SHP77 (cell line): Measurements from ENCODE around the gene BEGAIN.
A peak's percentile ranks its signal among the peaks of the same experiment; 100 is the strongest.

ENCODE experiments used
- DNase-seq, 2 experiments: peaks; one replicate each; lab custom pipeline; 2025; lab: John Stamatoyannopoulos, UW

Gene BEGAIN, protein sequence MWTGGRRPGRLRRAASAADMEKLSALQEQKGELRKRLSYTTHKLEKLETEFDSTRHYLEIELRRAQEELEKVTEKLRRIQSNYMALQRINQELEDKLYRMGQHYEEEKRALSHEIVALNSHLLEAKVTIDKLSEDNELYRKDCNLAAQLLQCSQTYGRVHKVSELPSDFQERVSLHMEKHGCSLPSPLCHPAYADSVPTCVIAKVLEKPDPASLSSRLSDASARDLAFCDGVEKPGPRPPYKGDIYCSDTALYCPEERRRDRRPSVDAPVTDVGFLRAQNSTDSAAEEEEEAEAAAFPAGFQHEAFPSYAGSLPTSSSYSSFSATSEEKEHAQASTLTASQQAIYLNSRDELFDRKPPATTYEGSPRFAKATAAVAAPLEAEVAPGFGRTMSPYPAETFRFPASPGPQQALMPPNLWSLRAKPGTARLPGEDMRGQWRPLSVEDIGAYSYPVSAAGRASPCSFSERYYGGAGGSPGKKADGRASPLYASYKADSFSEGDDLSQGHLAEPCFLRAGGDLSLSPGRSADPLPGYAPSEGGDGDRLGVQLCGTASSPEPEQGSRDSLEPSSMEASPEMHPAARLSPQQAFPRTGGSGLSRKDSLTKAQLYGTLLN

DNA sequence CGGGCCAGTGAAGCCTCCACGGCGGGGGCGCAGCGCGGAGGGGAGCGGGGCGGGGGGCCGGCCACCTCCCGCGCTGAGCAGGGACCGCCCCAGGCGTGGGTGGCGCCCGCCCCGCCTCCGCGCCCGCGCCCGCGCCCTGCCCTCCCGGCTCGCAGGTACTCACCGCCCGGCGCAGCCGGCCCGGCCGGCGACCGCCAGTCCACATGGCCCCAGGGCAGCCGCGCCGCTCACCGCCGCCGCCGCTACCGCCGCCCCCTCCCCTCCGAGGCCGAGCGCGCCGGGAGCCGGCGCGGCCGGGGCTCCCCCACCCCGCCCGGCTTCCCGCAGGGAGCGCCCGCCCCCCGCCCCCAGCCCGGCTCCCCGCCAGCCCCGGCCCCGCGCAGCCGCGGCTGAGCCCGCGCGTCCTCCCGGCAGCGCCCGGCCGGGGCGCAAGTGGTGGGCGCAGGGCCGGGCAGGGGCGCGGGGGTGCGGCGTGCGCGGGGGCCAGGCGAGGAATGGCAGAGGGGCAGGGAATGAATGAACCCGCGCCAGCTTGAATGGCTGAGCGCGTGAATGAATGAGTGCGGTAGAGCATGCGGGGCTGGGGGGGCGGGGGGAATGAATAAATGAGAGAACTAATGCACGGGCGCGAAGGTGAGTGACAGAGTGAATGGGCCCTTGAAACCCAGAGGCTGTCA, at the start of gene BEGAIN:
Gene BEGAIN (minus strand): TSS at position 332 of the 677 bp plus-strand sequence. CDS start 127 bp downstream, at position 205.
- DNase-seq, result no peak

DNA sequence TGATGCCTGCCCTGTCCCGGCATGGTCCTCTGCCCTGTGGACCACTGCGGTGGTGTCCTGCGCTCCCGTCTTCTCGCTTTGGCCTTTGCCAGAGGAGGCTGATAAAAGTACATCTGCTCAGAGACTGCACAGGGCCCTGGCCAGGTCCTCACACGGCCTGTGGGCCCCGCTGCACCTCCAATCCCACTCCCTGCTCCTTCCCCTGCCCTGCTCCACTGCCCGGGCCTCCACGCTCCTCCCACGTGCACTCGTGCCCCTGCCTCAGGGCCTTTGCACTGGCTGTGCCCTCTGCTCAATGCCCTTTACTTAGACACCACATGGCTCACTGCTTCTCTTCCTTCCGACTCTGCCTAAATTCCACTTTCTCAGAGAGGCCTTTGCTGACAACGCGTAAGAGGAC, 49.3 kb upstream of the BEGAIN start:
- no peak for DNase-seq

DNA sequence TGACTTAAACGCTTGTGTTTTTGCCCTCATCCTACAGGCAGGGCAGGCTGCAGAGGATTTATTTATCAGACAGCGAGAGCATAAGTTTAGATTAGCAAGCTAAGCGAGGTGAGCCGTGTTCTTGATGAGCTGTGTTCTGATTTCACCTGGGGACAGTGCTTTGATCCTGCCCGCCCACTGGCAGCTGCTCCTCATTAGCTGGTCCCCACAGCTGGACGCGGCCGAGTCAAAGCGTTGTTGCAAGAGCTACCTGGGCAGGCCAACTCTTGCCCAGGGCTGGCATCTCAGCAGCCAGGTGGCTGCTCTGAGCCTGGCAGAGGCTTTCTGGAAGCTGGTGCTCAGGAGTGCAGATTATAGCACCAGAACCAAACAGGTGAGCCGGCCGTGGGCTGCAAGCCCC, 46.8 kb upstream of the BEGAIN start:
- DNase-seq, result no peak

DNA sequence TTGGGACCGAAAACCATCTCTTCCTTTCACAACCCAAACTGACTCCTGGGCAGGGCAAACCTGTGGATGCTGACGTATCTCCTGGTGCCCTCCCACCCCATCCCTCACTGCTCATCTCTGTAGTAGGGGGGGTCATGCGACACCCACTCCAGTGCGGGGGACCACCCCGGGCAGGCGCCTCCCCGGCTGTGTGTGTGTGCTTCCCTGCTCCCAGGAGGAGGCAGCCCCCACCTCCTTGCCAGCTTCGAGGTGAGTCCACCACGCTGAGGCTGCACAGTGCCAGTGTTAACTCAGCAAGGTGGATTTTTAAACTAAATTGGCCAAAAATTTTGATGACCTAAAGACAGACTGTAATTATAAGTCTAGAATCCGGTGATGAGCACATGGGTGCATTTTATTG, 46.2 kb upstream of the BEGAIN start:
- DNase-seq, result no peak

DNA sequence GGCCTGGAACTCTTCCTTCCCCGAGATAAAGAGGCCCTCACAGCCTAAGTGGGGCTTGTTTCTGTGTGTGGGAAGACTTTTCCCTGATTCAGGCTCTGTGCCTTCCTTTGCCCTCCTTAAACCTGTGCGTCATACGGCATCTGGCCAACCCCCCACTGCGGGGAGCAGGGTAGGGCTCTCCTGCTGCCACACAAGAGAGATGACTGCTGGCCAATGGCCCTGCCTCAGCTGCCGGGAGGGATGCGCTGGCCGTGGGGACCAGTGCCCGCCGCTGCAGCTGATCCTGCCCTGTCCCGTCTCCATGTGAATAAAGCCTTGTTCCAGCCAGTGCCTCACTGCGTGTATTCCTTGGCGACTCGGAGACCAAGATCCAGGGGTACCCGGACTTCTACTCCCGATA, 42.5 kb upstream of the BEGAIN start:
- no peak for DNase-seq

DNA sequence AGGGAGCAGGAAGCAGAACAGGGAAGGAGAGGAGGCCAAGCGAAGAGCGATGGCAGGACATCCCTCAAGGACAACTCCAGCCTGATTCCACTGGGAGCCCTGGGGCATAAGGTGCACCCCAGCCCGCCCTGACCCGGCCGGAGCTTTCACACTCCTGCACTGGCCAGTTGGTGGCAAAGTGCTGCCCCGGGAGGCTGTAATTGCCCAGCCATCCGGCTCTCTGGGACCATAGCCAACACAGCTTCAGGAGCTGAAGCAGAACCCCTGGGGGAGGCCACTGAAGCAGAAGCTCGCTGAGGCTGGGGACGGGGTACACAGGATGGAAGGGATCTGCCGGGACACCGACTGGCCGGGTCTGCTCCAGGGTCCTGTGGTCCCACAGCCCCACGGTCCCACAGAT, 41.9 kb upstream of the BEGAIN start:
- no peak for DNase-seq

DNA sequence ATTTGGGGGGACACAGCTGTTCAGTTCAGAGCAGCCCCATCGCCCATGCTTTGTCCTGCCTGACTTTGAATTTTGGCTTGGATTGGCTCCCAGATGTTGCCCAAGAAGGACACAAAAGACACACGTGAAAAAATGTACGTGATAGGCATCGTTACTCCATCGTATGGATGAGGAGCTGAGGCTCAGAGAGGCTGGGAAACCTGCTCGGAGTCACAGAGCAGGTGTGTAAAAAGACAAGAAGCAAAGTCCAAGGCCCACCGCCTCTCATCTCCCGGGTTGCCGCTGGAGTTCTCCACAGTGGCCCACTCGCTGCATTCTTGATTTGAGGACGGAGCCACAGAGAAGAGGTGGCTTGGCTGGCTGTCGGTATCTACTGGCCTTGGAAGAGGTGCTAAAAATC, 41.0 kb upstream of the BEGAIN start:
- no peak for DNase-seq

DNA sequence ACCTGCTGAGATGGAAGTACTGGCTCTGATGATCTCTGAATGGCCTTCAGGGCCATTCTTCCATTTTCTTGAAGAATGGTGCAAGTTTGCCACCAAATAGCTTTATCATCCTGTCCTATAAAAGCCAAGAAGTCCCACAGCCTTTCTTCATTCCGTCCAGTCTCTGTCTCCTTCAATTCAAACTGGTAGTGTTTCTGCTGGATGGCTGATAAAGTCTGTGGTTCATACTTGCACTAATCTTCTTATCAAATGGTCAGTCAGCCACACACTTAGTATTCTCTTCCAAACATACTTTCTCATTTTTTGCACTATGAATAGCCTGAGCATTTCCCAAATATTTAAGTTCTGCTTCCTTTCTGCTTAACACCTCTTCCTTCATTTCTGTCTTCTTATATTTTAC, 39.4 kb upstream of the BEGAIN start:
- DNase-seq, result no peak

DNA sequence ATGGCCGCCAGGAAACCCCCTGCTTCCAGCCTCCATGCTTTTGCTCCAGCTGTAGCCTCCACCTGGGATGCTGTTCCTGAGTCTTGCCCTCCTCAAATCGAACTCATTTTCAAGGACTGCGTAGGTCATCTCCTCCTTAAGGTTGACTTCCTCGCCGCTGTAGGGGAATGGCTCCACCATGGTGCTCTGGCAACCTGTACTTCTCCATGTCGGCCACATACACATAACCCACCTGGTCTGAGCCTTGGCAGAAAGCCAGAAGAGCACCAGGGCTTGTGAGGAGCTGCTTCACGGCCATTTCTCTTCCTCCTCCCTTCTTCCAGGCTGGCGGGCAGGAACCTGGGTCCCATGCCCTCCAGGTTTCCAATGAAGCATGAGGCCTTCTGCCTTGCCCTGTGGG, 36.7 kb upstream of the BEGAIN start:
- no peak for DNase-seq

DNA sequence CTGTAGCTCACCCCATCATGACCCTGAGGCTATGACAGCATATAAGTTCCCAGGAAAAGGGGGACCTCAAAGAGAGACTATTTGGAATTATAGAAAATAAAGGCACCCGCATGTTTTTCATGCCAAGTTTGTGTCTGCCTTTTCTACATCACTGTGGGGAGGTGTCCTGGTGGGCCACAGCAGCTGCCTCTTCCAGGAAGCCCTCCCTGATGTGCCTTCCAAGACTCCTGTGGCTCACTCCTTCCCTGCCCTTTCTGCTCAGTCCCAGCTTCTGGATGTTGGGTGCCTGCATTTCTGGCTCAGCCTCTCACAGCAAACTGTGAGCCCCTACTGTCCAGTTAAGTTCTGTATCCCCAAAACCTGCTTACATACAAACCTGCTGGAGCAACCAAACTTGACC, 36.3 kb upstream of the BEGAIN start:
- no peak for DNase-seq

DNA sequence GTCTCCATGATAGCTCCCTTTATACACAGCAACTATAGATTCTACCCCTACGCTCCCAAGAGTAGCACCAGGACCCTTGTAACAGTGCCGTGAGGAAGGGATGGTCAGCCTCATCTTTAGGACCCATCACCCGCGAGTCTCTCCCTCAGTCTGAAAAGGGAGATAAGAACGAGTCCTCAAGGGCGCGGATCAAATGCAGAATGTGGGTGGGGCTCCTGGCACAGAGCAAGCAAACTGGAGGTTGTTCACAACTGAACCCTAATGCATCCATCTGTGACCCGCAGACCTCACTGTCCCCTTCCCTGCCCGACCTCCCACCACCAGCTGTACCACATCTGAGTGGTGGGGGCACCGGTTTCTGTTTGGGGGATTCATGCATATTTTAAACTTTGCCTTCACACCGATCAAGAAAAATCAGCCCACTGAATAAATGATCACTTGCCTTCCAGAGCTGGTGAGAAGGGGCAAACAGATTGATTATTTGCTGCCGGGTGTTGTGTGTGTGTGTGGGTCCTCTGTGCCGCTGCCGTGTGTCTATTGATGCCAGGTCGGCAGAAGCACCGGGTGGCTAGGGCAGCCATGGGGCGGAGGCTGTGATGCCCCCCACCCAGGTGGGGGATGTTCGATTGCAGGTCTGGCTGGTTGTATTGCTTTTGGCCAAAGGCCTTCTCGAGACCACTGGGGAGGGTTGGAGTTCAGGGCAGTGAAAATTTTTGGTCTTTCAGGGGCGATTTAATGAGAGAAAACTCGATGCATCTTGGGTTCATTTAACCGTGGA, 35.7 kb upstream of the BEGAIN start:
- no peak for DNase-seq

DNA sequence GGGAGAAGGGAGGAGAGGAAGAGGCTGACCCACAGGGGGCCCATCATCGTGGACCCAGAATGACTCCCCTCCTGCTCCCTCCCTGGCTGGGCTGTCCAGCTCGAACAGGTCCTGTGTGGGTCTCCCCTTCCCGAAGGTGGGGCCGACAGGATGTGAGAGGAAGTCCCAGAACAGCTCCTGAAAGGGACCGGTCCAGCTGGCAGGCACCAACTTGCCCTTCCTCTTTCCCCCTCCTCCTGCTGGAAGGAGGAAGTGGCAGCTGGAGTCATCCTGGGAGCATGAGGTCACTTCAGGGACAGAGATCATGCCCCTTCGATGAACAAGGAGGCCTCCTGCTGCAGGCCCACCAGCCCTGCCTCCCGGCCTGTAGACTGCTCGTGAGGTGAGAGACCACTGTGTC, 35.0 kb upstream of the BEGAIN start:
- DNase-seq, result no peak

DNA sequence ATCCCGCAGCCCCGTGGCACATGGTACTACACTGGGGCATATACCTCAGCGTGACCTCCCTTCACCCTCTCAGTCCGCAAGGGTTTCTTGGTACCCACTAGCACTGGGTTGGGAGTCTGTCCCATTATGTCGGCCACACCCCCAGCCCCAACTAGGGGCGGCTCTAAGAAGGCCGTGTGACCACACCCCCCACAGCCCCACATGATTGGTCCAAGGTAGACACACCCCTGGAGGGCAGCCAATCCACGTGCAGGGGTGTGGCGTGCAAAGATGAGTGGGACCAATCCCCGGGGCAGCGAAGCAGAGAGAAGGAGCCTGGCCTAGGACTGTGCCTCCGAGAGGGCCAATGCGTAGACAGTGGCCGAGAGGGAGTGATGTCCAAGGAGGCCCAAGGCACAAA, 34.6 kb upstream of the BEGAIN start:
- no peak for DNase-seq

DNA sequence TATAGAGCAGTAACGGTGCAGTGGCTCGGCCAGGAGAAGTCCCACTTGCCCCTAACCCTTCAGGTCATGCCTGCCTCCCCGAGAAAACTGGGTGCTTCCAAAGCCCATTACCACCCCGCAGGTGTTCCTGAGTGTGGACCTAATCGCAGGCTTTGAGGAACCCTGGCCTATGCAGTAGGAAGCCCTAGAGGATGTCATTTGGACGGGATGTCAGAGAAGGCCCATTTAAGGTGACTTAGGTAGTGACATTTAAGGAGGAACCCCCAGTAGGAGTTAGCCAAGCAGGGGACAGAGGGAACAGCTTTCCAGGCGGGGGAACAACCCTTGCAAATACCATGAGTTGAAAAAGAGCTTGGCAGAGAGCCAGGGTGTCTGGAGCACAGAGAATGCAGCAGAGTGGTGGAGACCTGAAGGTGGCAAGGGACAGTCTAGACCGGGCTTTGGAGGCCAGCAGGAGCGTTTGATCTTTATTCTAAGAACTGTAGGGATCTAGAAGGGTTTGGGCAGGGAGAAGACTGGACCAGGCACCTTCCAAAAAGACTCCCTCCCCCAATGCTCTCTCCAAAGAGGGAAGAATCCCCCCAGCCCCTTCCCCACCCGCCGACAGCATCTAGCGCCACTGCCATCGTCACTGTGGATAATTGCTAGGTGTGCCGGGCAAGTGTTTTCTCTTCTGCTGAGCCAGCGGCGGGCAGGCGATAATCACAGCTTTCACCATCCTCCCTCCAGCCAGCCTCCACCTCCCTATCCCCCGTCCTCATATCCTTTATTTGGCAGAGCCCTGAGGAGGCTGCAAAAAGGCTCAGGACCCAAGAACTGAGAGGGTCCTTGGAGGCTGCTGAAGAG, 33.3 kb upstream of the BEGAIN start:
- DNase-seq, result peak in 1 of 2 experiments; percentile 20

DNA sequence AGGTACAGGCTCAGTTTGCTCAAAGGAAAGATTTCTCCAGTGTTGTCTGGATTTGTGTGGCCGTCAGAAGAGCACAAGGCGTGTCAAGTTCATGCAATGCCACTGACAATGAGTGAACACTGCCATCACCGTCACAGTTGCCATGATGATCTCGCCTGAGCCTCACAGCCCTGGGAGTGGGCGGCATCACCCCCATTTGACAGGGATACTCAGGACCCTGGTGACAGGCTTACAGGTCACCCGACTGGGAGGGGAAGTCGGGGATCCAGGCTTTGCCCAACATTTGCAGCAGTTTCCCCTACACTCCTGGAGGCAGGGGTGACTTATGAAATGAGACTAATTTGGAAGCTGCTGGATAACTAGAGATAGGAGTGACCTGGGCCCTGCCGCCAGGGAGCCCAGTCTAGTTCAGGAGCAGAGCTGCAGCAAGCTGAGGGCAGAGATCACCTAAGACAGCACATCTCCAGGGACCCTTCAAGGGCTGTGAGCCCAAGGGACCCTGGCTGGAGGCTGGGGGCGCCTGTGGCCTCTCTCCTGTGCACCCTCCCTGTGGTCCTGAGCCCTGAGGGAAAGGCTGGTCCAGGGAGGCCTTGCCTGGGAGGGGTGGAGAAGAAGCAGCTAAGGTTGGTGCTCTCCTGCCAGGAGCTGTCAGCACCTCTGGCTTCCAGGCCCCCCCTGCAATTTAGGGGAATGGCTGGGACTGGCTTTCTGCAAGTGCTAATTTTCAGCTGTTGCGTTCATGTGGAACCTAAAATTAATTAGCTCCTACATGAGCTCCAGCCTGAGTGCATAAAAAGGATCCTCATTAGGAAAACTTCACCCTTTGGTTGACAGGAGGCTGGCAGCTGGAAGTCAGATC, 32.4 kb upstream of the BEGAIN start:
- no peak for DNase-seq

DNA sequence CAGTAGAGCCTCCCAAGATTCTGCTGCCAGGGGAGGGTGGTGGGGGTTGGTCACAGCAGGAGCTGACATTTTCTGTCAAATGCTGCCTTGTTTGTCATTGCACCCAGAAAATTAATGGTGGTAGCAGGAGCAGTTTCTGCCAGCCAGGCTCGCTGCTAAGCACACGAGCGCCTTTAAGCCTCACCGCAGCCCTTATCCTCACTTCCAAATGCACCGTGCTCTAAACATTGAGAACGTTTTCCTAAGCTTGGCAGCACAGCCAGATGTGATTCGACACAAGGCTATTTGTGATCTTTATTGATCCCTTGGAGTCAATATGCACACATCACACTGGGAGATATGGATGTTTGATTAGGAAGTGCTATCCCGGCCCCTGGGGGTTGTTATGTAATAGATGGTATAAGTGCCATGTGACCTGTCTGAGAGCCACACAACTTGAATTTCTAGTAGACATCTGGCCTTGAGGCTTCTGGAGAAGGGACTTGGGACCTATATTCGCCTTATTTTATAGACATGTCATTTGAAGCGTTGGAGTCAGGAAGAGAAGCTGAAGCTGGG, 31.6 kb upstream of the BEGAIN start:
- no peak for DNase-seq

DNA sequence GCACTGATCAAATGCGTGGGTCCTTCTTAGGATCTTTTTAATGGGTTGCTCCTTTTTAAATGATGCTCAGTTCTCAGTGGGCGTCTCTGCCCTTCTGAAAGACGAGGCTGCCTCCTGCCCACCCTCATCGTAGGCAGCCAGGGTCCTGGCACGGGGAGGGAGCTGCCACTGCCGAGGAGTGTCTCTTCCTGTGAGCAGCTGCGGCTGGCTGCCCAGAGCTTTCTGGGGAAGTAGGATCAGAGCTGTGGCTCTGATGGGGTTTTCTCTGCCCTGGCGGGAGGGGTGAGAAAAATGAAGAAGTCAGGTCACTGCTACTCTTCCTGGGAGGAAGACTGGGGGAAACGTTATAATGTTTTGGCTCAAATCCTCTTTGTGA, 31.1 kb upstream of the BEGAIN start:
- DNase-seq, result no peak

DNA sequence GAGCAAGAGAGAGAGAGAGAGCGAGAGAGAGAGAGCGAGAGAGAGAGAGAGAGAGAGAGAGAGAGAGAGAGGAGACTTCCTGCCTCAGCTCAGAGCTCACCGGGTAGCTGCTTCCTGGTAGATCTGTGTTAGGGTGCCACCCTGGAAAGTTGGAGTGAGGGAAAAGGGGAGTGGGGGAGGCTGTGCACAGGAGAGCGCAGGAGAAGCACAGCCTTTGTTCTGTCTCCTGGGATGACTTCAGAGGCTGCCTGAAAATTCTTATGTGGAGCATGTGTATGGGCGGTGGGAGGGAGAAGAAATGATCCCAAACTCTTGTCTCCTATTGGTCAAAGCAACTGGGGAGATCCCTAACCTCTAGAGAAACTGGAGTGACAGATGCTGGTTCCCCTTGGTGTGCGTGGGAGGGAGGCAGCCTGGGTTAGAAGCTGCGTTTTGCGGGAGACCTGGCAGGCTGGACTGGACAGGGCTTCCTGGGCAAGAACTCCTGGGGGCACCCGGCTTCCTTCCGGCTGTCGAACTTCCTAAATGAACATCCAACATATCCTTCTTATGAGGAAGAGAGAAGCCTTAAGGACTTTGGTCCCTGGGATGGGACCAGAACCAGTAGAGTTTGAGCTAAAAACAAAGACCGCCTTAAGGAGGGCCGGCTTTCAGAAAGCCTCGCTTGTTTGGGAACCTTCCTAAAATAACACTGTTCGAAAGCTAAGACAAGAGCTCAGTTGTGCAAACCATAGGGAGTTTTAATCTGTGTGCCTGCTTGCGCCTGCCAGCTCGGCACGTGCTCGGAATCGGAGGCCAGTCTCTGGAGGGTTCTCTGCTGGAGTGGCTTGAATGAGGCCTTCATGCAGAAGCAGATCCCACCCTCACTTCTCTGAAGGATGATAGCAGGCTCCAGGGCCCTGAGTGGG, 30.4 kb upstream of the BEGAIN start:
- DNase-seq, result no peak

DNA sequence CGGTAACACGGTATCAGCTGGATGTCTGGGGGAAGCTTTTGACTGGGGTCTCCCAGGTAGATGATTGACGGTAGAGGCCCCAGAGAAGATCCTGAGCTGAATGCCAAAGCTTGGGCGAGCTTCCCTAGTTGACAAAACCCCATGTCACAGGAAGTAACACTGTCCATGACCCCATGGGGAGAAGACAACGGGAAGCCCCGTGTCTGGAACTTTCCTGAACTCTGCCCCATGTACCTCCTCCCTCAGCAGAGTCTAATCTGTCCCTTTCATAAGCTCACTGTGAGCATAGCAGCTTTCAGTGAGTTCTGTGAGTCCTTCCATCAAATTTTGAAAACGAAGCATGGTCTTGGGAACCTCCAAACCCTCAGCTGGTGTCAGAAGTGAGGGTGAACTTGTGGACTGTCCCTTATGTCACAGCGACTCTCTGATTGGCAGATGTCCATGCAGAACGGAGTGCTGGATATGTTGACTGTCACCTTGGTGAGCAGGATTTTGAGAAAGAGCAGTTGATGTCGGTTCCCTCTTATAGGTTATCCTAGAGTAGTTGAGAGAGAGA, 29.7 kb upstream of the BEGAIN start:
- DNase-seq, result no peak
